ENCODE results near the gene P2RY6.

DNA sequence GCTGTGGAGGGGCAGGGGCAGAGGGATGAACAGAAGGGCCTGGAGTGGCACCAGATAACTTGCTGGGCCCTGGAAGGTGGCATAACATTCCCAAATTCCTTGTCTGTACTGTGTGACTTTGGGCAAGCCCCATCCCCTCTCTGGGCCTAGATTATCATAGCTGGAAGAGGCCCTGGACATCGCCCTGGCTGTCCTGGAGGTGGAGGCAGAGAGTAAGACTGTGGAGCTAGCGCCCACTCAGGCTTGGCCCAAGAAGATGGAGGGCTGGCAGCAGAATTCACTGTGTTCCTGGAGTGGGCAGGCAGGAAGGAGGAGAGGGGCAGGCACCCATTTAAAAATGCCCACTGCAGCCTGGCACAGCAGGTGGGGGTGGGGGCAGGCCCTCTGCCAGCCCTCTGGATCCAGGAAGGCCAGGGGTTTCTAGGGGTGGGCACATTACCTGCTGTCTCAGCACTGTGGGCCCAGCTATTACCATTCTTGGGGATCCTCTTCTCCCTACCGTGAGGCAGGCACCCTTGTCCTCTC lies 58.5 kb downstream of the P2RY6 start:
- TF ChIP-seq, protein P1, sequence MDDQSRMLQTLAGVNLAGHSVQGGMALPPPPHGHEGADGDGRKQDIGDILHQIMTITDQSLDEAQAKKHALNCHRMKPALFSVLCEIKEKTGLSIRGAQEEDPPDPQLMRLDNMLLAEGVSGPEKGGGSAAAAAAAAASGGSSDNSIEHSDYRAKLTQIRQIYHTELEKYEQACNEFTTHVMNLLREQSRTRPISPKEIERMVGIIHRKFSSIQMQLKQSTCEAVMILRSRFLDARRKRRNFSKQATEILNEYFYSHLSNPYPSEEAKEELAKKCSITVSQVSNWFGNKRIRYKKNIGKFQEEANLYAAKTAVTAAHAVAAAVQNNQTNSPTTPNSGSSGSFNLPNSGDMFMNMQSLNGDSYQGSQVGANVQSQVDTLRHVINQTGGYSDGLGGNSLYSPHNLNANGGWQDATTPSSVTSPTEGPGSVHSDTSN (IDR thresholded peaks at IDR 0.05) = no peak
- TF ChIP-seq SREBF2 (IDR thresholded peaks at IDR 0.05) (no peak), KDM1A (IDR thresholded peaks at IDR 0.05; ENCODE audit: low read depth) (no peak)
- TF ChIP-seq, protein P2, sequence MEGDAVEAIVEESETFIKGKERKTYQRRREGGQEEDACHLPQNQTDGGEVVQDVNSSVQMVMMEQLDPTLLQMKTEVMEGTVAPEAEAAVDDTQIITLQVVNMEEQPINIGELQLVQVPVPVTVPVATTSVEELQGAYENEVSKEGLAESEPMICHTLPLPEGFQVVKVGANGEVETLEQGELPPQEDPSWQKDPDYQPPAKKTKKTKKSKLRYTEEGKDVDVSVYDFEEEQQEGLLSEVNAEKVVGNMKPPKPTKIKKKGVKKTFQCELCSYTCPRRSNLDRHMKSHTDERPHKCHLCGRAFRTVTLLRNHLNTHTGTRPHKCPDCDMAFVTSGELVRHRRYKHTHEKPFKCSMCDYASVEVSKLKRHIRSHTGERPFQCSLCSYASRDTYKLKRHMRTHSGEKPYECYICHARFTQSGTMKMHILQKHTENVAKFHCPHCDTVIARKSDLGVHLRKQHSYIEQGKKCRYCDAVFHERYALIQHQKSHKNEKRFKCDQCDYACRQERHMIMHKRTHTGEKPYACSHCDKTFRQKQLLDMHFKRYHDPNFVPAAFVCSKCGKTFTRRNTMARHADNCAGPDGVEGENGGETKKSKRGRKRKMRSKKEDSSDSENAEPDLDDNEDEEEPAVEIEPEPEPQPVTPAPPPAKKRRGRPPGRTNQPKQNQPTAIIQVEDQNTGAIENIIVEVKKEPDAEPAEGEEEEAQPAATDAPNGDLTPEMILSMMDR (IDR thresholded peaks at IDR 0.05) = no peak
